ENCODE measurements around the gene RNF220. TPM values are rescaled to one million over a fixed set of nuclear protein-coding genes. Genes with fewer than 3 reads are reported as not detected.

RNF220 gene
- total and polyA plus RNA-seq, 2 of the 13 experiments (the other 11 are each of a cell fraction or from before 2014, with no cell fraction given): 48.2 to 72.1 TPM

GRCh38 chr1:44483089-44483874 lies 78.2 kb downstream of the RNF220 start (continued):
- TF ChIP-seq REST (IDR thresholded peaks at IDR 0.05; ENCODE audit: borderline replicate concordance in 1 of 2, low read depth in 1 of 2, low read length in 2 of 2): no peak
- no peak for TF ChIP-seq MATR3 (CRISPR knock-in tag; IDR thresholded peaks at IDR 0.05)
- TF ChIP-seq STAT6 (CRISPR knock-in tag; IDR thresholded peaks at IDR 0.05; ENCODE audit: borderline replicate concordance): no peak
- TF ChIP-seq KAT2B (IDR thresholded peaks at IDR 0.05; ENCODE audit: borderline replicate concordance, low read depth, low read length): no peak
- TF ChIP-seq NFIB (CRISPR knock-in tag; IDR thresholded peaks at IDR 0.05; ENCODE audit: borderline replicate concordance): no peak
- TF ChIP-seq NR3C1 (CRISPR knock-in tag; IDR thresholded peaks at IDR 0.05): no peak
- TF ChIP-seq ZNF710 (CRISPR knock-in tag; IDR thresholded peaks at IDR 0.05; ENCODE audit: borderline replicate concordance): no peak
- TF ChIP-seq PBX2 (CRISPR knock-in tag; IDR thresholded peaks at IDR 0.05): no peak
- no peak for TF ChIP-seq ZNF672 (CRISPR knock-in tag; IDR thresholded peaks at IDR 0.05)
- TF ChIP-seq ZKSCAN5 (CRISPR knock-in tag; IDR thresholded peaks at IDR 0.05): no peak
